SIG-M5 (cell line): ENCODE results near the gene TMEM117.

Source experiments
- DNase-seq: peaks from one replicate; lab custom pipeline; 2025; lab: John Stamatoyannopoulos, UW

Gene TMEM117

GRCh38 chr12:43835656-43836474 lies at the start of gene TMEM117:
Gene TMEM117 (plus strand): TSS chr12:43836081.
- no peak for DNase-seq

DNA sequence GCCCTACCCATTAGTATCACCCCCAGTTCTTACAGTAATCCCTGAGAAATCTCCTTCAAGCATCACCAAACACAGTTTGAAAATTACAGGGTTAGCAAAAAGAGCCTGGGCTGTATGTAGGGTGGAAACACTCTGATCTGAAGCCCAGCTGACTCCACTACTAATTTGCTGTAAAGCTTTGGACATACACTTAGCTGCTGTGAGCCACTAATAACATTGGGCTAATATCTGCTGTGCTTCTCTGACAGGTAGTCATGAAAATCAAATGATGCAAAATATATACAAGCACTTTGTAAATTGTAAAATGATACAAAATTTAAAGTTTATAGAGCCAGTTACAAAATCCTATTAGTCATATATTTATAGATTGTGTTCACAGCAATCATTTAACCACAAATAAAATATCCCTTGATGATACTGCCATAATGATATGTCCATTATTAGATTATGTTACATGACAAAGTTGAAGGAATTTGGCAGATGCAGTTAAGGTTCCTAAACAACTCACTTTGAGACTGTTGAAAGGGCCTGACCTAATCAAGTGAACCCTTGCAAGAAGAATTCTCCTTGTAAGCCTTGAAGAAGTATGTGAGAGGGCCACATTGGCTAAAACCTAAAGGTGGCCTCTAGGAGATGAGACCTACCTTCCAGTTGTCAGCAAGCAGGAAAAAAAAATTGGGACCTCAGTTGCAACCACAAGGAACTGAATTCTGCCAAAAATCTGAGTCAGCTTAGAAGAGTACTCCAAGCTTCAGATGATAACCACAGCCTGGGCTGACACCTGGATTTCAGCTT lies 48.8 kb upstream of the TMEM117 start:
- no peak for DNase-seq

- DNase-seq, result no peak
These were observed 45.9 kb upstream of the TMEM117 start for GRCh38 chr12:43789941-43790340.

- DNase-seq, result no peak
These were observed 40.1 kb upstream of the TMEM117 start for GRCh38 chr12:43795716-43796280.

DNA sequence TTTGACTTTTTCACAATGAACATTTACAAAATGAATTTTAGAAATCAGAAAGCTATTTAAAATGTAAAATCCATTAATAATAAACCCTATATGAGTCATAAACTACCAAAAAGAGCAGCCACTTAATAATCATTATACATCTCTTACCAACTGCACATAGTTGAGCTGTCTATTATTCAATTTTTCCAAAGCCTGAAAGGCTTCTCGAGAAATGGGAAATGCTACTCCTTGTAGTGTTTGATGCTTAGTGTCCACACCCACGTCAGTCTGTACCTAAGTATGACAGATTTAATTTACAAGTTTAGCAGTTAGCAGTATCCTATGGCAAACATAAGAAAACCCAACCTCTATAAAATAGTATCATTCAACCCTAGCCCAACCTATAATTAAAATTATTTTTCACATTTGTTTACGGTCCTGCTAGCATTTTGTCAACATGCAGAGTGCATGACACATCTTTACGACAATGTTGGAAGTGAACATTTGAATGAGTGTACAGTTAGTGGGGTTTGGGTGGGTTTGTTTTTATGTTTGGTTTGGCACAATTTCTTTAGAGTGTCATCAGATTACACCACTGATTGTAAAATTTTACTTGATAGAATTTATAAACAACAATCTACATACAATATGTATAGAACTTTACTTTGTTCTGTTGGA lies 38.2 kb upstream of the TMEM117 start:
- DNase-seq, result no peak

DNA sequence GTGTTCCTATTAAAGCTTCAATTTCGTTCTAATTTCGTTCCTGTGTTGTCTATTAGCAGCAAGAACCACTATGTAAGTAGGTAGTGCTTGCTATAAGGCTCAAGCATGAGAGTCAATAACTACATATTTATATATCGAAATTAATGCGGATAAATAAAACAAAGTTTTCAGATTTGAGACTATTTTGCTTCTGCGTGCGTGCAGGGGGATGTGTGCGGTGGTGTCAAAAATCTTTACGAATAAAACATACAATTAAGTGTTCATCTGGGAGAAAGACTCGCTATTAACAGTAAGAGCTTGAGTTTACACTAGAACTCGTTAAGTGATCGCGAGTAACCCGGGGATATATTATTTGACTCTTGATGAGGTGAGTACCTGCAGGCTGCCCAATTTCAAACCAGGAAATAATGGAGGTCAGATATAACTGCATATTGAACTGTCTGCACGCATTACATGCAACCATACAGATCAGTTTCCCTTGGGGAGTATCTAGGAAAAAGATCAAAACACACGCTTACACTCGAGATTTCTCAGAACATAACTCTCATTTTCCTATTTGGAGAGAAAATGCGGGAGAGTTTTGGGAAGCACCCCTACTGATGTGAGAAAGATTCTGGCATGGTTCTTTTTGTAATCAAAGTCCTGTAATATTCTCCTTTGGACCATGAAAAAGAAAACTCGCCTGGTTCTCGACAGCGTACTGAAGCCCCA lies 30.6 kb upstream of the TMEM117 start:
- DNase-seq, result no peak

DNA sequence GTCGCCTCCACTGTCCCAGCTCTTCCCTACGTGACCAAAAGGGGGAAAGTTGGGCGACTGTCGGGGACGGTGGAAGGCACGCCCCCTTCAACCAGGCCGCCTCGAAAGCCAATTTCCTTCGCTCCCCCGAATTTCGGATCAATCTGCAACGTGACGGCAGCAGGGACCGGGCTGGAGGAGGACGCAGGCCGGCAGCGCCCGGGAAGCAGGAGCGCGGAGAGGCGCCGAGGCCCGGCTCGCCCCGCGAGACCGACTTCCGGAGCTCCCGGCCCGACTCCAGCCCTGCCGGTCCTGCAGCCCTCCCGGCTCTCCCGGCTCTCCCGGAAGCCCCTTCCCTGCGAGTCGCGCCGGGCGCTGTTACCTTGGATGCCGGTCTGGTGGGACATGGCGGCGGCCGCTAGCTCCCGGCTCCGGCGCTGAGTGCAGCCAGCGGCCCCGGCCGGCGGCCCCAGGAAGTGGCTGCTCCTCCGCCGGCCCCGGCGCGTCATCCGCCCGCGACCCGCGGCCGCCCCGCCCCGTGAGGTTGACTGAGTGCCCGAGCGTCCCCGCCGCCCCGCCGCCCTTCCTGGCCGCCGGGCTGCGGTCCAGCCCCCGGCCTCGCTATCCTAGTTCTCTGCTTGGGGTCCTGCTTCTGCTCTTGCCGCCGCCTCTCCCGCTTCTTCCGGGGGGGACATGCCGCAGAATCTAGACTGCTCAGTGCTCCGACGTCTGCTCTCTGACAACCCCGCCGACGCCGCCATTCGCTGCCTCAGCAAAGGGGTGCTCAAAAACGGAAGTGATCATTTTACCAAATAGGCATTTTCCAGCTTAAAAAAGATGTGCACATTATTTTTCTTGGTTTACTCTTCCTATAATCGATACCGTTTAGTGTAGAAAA lies 29.8 kb upstream of the TMEM117 start, which contains the start of gene TWF1:
TWF1 (minus strand) TSS at position 458 of the 877 bp plus-strand sequence; CDS start at position 386, 72 bp downstream.
- DNase-seq, result peak; percentile 61

- DNase-seq, result no peak
These were observed 29.2 kb upstream of the TMEM117 start for GRCh38 chr12:43806737-43807072.

DNA sequence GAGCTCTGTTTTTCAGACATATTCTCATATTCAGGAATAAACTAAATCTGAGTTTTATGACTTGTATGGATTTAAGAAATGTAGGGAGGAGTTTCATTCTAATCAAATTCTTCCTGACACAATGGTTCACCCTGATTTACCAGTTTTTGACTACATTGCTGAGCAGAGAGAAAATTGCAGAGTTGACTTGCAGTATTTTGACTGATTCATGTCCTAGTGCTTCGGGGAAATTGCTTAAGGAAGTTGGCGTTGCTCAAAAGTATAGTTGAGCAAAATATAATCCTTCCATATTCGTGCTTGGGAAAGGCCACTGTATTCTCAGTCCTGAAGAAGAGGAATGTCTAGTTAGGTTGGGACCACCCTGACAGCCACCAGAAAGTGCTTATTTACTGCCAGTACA lies 28.5 kb upstream of the TMEM117 start:
- no peak for DNase-seq

DNA sequence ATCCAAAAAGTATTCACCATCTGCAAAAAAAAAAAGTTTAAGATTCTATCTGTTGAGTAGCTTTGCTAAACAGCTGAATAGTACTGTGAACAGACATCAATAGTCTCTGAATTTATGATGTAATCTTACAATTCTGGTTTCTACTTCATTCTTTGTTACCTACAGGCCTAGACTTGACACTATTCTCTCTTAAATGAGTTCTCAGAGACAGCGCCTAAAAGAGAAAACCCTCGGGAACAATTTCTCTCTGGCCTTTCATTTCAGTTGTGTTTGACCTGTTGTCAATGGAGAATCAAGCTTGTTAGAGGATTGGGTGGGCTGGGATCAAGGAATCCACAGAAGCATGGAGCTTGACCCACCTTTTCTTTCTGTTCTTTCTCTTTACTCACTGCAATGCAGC lies 23.8 kb upstream of the TMEM117 start:
- no peak for DNase-seq

- DNase-seq, result no peak
These were observed 23.0 kb upstream of the TMEM117 start for GRCh38 chr12:43812926-43813325.

GRCh38 chr12:43815416-43815815 lies 20.5 kb upstream of the TMEM117 start:
- no peak for DNase-seq

GRCh38 chr12:43816168-43816567 lies 19.7 kb upstream of the TMEM117 start:
- no peak for DNase-seq

DNA sequence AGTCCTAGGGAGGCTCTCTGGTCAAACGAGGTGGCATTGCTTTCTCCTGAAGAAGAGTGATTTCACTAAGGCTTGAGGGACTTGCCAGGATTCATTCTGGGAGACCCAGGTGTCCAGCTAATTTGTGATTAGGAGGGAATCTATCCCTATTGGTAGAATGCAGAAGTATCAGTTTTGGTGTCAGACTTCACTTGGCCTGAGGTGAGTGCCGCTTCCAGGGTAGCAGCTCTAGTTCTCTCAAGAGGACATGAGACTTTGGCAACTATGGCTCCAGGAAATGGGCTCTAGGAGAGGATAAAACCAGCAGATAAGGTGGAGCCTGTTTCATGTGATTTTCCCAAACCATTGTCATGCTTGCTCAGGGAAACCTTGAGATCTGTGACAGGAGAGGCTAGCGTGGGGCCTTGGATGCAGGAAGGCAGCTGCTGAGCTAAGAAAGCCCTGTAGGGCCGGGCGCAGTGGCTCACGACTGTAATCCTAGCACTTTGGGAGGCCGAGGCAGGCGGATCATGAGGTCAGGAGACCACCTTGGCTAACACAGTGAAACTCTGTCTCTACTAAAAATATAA lies 11.6 kb upstream of the TMEM117 start:
- DNase-seq, result no peak

DNA sequence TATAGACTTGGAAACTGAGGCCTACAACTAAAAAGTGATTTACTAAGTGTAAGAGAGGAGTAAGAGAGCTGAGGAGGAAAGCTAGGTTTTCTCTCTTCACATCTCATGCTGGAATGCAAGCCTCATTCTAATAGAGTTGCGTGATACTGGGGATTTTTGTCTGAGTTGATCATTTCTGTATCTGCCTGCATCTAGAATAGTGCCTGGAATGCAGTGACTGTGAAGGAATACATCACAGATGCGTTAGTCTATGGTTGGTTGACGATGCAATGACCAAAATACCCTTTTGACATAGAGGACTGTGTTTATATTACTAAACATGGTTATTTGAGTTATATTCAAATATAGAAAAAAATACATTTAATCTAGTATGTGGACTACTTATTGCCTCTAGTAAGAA lies 9.2 kb upstream of the TMEM117 start:
- no peak for DNase-seq

DNA sequence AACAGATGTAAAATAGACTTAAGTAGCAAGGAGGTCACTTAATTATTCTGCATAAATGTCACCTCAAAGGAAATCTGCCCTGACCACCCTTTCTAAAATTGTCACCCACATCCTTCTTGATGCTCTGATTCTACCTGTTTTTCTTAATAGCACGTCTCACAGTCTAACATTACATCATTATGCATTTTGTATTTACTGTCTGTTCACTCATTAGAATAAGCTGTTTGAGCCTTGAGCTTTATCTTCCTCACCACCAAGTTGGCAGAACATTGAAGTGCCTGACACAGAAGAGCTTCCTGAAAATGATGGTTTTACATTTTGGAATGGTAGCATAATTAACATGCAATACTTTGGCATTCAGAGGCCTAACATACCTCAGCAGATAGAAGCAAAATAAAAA lies 8.8 kb upstream of the TMEM117 start:
- DNase-seq, result no peak

DNA sequence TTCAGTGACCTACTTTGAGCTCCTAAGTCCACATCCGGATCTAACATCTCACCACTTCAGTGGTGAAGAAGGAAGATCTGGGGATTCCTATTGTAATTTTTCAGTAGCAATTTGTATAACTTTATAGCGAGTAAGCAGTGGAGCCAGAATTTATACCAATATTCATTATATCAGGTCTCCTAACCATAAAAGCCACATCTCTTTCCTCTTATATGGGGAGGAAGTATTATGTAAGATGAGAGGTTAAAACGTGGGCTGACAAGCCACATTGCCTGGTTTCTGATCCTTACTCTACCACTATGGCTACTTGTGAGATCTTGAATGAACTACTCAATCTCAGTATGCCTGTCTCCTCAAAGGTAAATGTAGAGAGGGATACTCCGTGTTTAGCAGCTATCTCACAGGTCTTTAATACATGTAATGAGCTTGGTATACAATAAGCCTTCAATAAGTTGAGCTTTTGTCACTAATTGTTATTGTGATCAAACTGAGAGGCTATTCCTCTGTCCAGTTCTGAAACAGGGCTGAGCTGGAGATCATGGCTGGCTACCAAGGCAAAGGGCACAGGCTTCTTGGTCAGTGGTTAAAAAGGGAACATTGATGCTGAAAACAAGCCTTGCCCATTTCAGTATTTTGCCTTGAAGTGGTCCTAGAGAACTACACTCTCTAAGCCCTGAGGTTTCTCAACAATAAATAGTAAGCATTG lies 3.3 kb upstream of the TMEM117 start:
- DNase-seq, result peak; percentile 40

GRCh38 chr12:43835264-43835655 lies 621 bp upstream of the TMEM117 start:
- no peak for DNase-seq

DNA sequence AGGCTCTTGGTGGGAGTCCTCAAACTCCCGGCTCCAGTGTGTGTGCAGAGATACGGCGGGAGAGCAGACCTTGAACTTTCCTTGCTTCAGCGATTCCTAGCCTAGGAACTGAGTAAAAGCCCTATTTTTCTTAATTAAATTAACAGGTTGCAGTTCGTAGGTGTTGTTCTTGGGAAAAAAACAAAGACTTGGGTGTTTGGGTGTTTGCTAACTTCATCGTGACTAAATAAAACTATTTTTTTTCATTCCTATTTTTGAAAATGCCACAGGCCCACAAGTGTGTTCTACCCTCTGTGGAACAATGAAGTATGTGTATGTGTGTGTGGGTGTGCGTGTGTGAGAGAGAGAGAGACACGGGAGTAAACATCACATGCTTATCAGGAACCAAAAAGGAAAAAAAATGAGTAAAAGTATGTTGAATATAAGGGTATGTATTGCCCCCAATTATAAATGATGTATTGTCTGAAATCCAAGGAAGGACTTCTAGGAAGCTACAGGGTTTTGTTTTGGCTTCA lies 651 bp downstream of the TMEM117 start:
- DNase-seq, result no peak

- DNase-seq, result no peak
These were observed 4.5 kb downstream of the TMEM117 start for GRCh38 chr12:43840338-43840737.
